ENCODE measurements around the gene CEACAM16.

CEACAM16 gene

GRCh38 chr19:44702551-44703176 is 3.7 kb downstream of the CEACAM16 start:
- DNase-seq (ENCODE audit: low read depth) = no peak
- no peak overlapping the region for H3K4me3 ChIP-seq (ENCODE audit: control insufficient read depth, low read depth, low read length)
- TF ChIP-seq, protein P1, sequence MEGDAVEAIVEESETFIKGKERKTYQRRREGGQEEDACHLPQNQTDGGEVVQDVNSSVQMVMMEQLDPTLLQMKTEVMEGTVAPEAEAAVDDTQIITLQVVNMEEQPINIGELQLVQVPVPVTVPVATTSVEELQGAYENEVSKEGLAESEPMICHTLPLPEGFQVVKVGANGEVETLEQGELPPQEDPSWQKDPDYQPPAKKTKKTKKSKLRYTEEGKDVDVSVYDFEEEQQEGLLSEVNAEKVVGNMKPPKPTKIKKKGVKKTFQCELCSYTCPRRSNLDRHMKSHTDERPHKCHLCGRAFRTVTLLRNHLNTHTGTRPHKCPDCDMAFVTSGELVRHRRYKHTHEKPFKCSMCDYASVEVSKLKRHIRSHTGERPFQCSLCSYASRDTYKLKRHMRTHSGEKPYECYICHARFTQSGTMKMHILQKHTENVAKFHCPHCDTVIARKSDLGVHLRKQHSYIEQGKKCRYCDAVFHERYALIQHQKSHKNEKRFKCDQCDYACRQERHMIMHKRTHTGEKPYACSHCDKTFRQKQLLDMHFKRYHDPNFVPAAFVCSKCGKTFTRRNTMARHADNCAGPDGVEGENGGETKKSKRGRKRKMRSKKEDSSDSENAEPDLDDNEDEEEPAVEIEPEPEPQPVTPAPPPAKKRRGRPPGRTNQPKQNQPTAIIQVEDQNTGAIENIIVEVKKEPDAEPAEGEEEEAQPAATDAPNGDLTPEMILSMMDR (IDR thresholded peaks at IDR 0.05; ENCODE audit: control insufficient read depth, insufficient read depth, low read depth, low read length, missing control alignments) = no peak

- TF ChIP-seq, protein P1 (IDR thresholded peaks at IDR 0.05; ENCODE audit: control insufficient read depth, insufficient read depth, low read depth, low read length, missing control alignments) = no peak
- no peak for DNase-seq (ENCODE audit: low read depth)
- H3K4me3 ChIP-seq (ENCODE audit: control insufficient read depth, low read depth, low read length) = no peak overlapping the region
Observed at GRCh38 chr19:44703336-44704078, 4.6 kb downstream of the CEACAM16 start.

GRCh38 chr19:44704982-44705381 is 6.0 kb downstream of the CEACAM16 start:
- TF ChIP-seq, protein P1 (IDR thresholded peaks at IDR 0.05; ENCODE audit: control insufficient read depth, insufficient read depth, low read depth, low read length, missing control alignments) = no peak

DNA sequence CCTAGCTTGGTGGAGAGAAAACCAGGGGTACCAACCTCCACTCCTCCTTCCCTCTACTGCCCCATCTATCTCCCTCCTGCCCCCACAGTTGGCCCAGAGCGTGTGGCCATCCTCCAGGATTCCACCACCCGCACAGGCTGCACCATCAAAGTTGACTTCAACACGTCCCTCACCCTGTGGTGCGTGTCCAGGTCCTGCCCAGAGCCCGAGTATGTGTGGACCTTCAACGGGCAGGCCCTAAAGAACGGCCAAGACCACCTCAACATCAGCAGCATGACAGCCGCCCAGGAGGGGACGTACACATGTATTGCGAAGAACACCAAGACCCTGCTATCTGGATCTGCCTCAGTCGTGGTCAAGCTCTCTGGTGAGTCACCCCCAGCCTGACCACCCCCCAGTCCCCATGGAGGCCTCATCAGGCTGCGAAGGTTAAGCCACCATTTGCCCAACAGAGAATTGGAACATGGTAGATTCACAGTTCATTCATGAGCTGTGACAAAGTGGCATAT is 6.6 kb downstream of the CEACAM16 start:
- TF ChIP-seq, protein P1 (IDR thresholded peaks at IDR 0.05; ENCODE audit: control insufficient read depth, insufficient read depth, low read depth, low read length, missing control alignments) = no peak
- H3K4me3 ChIP-seq (ENCODE audit: control insufficient read depth, low read depth, low read length) = no peak overlapping the region
- no peak for DNase-seq (ENCODE audit: low read depth)

More at GRCh38 chr19:44704982-44705381, 6.0 kb downstream of the CEACAM16 start:
- H3K4me3 ChIP-seq (ENCODE audit: control insufficient read depth, low read depth, low read length) = no peak overlapping the region
- DNase-seq (ENCODE audit: low read depth) = no peak

DNA sequence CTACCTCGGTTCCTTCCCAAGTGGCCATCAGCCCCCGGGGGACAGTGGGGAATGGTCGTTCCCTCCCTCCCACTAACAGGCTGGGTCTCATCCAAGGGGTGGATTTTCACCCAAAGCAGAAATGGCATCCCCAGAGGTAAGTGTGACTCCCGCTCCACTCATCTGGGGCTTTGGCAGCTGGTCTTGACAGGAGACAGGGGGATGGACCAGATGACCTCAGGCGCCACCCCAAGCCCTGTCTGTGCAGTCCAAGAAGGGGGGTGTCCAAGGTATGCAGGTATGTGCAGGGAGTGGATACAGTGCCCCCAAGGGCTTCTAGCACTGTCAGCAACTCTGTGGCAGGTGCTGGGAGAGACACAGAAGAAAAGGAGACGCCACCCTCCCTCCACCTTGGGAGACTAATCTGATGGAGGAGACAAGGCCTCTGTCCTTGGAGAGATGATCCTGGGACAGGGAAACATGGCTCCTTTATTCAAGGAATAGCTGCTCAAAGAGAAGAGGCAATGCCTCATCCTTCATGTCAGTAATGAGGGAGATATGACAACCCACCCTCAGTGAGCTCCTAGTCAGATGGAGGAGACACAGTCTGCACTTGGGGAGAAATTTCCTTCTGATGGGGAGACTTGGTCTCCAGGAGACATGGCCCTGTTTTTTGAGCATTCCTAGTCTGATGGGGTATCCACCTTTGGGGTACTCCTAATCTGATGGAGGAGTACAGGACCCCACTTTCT is 7.7 kb downstream of the CEACAM16 start:
- no peak overlapping the region for H3K4me3 ChIP-seq (ENCODE audit: control insufficient read depth, low read depth, low read length)
- DNase-seq (ENCODE audit: low read depth) = no peak
- TF ChIP-seq, protein P1 (IDR thresholded peaks at IDR 0.05; ENCODE audit: control insufficient read depth, insufficient read depth, low read depth, low read length, missing control alignments) = no peak

DNA sequence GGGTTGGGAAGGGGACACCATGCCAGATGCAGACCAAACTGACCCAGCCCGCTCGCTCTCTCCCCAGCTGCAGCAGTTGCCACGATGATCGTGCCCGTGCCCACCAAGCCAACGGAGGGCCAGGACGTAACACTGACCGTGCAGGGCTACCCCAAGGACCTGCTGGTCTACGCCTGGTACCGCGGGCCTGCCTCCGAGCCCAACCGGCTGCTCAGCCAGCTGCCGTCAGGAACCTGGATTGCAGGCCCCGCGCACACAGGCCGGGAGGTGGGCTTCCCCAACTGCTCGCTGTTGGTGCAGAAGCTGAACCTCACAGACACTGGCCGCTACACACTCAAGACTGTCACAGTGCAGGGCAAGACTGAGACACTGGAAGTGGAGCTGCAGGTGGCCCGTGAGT is 8.8 kb downstream of the CEACAM16 start:
- no peak for DNase-seq (ENCODE audit: low read depth)
- no peak overlapping the region for H3K4me3 ChIP-seq (ENCODE audit: control insufficient read depth, low read depth, low read length)
- TF ChIP-seq, protein P1 (IDR thresholded peaks at IDR 0.05; ENCODE audit: control insufficient read depth, insufficient read depth, low read depth, low read length, missing control alignments) = no peak
